ENCODE results near the gene GOLGA8O. TPM values are rescaled to one million over a fixed set of nuclear protein-coding genes. Genes with fewer than 3 reads are reported as not detected.

Gene GOLGA8O
- total and polyA plus RNA-seq, 10 donors, result 0.07 to 4.1 (median 1.2) TPM; not detected in 1

Small RNAs within 50 kb of the gene (small RNA-seq; reads per million reads assigned to genes)
- gene AC135983.5 (0 reads per million in 4 donors), gene RF00096 (0 reads per million in 4 donors), gene RN7SL539P (0 reads per million in 4 donors)

Other genes with a start within 250 kb of the GOLGA8O start
- gene GOLGA8K, start 52.3 kb downstream of the GOLGA8O start, total RNA-seq, result 1 to 10 TPM in 5 of 7 donors, under 1 TPM in 1, not detected in 1; 0.72 to 3.2 (median 1.6) TPM
- gene GOLGA8K, start 52.3 kb downstream of the GOLGA8O start, polyA plus RNA-seq, result under 1 TPM; 0.07 to 0.58 (median 0.08) TPM
- 10 to 100 TPM; 10.3 to 25.8 (median 14.0) TPM for gene GOLGA8N, start 137.8 kb upstream of the GOLGA8O start, total RNA-seq
- 10 to 100 TPM in 1 of 3 donors, 1 to 10 TPM in 2; 3.7 to 13.4 (median 6.8) TPM for gene GOLGA8N, start 137.8 kb upstream of the GOLGA8O start, polyA plus RNA-seq
- 1 to 10 TPM; 3.6 to 9.5 (median 7.3) TPM for gene ARHGAP11A, start 159.9 kb upstream of the GOLGA8O start, total RNA-seq
- 1 to 10 TPM; 1.1 to 2.9 (median 1.9) TPM for gene ARHGAP11A, start 159.9 kb upstream of the GOLGA8O start, polyA plus RNA-seq
- gene SCG5, start 186.1 kb upstream of the GOLGA8O start, total RNA-seq, result 1 to 10 TPM in 1 of 7 donors, under 1 TPM in 1, not detected in 5; 0.54 to 1.2 TPM
- gene SCG5, start 186.1 kb upstream of the GOLGA8O start, polyA plus RNA-seq, result 1 to 10 TPM in 2 of 3 donors, under 1 TPM in 1; 0.74 to 2.4 (median 1.2) TPM